Measurements from ENCODE around the gene EEPD1.

- TF ChIP-seq CTCF (IDR thresholded peaks at IDR 0.05) (no peak), POLR2A (IDR thresholded peaks at IDR 0.05) (no peak)
These were observed 157.8 kb downstream of the EEPD1 start for GRCh38 chr7:36310897-36311296.

Data from Peyer's patch (tissue), 4 donors.